ENCODE measurements around the gene EIF6. TPM values are rescaled to one million over a fixed set of nuclear protein-coding genes. Genes with fewer than 3 reads are reported as not detected.

EIF6 gene
- total and polyA plus RNA-seq, 9 of the 15 experiments (the other 6 are each of a cell fraction or from before 2014, with no cell fraction given): 165 to 832 (median 229) TPM

DNA sequence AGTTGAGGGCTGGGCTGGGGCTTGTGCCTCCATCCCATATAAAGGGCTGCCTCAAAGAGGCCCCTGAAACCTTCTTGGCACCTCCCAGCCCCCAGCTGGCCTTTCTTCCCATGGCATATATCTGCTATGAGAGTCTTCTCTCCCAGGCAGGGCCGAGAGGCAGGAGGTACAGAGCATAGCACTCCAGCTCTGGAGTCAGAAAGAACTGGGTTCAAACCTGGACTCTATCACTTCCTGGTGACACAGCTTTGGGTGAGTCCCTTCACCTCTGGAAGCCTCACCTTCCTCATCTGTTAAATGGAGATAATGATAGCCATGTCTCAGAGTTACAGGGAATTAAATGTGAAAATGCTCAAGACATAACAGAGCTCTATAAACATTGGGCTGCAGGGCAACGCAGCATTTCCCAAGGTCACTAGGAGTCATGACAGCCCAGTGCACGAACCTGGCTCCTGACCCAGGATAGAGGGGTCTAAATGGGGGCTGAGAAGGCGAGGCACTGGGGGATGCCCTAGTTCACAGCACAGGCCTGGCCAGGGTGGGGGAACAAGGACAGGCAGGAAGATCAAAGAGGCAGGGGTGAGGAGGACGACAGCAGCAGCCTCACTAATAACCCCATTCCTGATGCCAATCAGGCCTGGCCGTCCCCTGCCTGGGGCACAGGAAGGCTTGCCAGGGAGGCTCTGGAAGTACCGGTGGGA, 5.8 kb upstream of the EIF6 start:
- Histone ChIP-seq H2AFZ (ENCODE audit: low read depth, low read length) (no peak overlapping the region), H3K4me2 (ENCODE audit: insufficient read depth, low read length) (no peak overlapping the region), H3K79me2 (ENCODE audit: control insufficient read depth, insufficient read depth, low read length) (no peaks in the 10 kb centered on the region), H3K36me3 (ENCODE audit: control insufficient read depth, insufficient read depth, low read length) (no peaks in the 10 kb centered on the region), H3K9me3 (replicated peaks; ENCODE audit: control insufficient read depth, insufficient read depth, low read depth, low read length) (no peaks in the 10 kb centered on the region), H3K27ac (ENCODE audit: extremely low read depth, low read depth, low read length) (no peak overlapping the region; the same call in 2 of the 3 replicates), H3K4me1 (replicated peaks in 1 of 2; ENCODE audit: control insufficient read depth in 2 of 2, insufficient read depth in 2 of 2, low read length in 2 of 2) (peaks cover 5 to 33% of the 10 kb centered on the region in 2 experiments; a peak in 4 of 5 replicates), H3K9me1 (ENCODE audit: control insufficient read depth, insufficient read depth, low read length) (no peaks in the 10 kb centered on the region), H3K4me3 (no peak overlapping the region), H3K27me3 (ENCODE audit: control insufficient read depth in 2 of 2, insufficient read depth in 2 of 2, low read length in 2 of 2) (peaks cover 16 to 41% of the 10 kb centered on the region in 2 experiments; a peak in 4 of 5 replicates), H4K20me1 (replicated peaks; ENCODE audit: control insufficient read depth, insufficient read depth, low read length) (no peaks in the 10 kb centered on the region), H3K9ac (ENCODE audit: insufficient read depth in 1 of 2, low read depth in 2 of 2, low read length in 2 of 2) (peak overlapping the region in 1 of 2 experiments; percentile 64; a peak in 2 of 4 replicates)
- FAIRE-seq: no peak
- in situ Hi-C loops (cut with MboI) (no loop called here), intact Hi-C loops (cut with micrococcal nuclease) (no loop called here)
- ATAC-seq: no peak
- ChIA-PET POLR2A (interaction anchor here (0.5 kb wide), 1 partner anchor 22 kb away, joined by 3 read pairs; no protein-coding TSS in a partner anchor), CTCF (ENCODE audit: low intra/inter-chr PET ratio) (no interaction called here)
- DNase-seq (ENCODE audit: extremely low read depth in 1 of 4, low spot score in 3 of 4): no peak
- WGBS (ENCODE audit: insufficient coverage, low coverage, missing lambda C conversion rate): 11% methylated on average over 7 of the region's 7 CpGs
- BruUV-seq (replicated peaks): no TSS peak
- TF ChIP-seq, protein P1, sequence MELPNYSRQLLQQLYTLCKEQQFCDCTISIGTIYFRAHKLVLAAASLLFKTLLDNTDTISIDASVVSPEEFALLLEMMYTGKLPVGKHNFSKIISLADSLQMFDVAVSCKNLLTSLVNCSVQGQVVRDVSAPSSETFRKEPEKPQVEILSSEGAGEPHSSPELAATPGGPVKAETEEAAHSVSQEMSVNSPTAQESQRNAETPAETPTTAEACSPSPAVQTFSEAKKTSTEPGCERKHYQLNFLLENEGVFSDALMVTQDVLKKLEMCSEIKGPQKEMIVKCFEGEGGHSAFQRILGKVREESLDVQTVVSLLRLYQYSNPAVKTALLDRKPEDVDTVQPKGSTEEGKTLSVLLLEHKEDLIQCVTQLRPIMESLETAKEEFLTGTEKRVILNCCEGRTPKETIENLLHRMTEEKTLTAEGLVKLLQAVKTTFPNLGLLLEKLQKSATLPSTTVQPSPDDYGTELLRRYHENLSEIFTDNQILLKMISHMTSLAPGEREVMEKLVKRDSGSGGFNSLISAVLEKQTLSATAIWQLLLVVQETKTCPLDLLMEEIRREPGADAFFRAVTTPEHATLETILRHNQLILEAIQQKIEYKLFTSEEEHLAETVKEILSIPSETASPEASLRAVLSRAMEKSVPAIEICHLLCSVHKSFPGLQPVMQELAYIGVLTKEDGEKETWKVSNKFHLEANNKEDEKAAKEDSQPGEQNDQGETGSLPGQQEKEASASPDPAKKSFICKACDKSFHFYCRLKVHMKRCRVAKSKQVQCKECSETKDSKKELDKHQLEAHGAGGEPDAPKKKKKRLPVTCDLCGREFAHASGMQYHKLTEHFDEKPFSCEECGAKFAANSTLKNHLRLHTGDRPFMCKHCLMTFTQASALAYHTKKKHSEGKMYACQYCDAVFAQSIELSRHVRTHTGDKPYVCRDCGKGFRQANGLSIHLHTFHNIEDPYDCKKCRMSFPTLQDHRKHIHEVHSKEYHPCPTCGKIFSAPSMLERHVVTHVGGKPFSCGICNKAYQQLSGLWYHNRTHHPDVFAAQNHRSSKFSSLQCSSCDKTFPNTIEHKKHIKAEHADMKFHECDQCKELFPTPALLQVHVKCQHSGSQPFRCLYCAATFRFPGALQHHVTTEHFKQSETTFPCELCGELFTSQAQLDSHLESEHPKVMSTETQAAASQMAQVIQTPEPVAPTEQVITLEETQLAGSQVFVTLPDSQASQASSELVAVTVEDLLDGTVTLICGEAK (IDR thresholded peaks at IDR 0.05): no peak
- TF ChIP-seq, protein P1 (CRISPR knock-in tag; IDR thresholded peaks at IDR 0.05): 0 out of 2 replicates have a peak, but pooled peaks have one; percentile 20
- peak; percentile 69 for TF ChIP-seq ESRRA (IDR thresholded peaks at IDR 0.05; ENCODE audit: borderline replicate concordance, low read depth)
- TF ChIP-seq RCOR1 (IDR thresholded peaks at IDR 0.05; ENCODE audit: borderline replicate concordance in 1 of 2, low read depth in 2 of 2, low read length in 2 of 2): no peak
- TF ChIP-seq, protein P2, sequence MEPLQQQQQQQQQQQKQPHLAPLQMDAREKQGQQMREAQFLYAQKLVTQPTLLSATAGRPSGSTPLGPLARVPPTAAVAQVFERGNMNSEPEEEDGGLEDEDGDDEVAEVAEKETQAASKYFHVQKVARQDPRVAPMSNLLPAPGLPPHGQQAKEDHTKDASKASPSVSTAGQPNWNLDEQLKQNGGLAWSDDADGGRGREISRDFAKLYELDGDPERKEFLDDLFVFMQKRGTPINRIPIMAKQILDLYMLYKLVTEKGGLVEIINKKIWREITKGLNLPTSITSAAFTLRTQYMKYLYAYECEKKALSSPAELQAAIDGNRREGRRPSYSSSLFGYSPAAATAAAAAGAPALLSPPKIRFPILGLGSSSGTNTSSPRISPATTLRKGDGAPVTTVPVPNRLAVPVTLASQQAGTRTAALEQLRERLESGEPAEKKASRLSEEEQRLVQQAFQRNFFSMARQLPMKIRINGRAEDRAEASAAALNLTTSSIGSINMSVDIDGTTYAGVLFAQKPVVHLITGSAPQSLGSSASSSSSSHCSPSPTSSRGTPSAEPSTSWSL (CRISPR knock-in tag; IDR thresholded peaks at IDR 0.05; ENCODE audit: borderline replicate concordance): no peak
- peak; percentile 54 for TF ChIP-seq RBM25 (IDR thresholded peaks at IDR 0.05; ENCODE audit: low read depth, low read length, severe bottlenecking)

Data from K562 (cell line).